COLO829 (cell line): ENCODE data around the gene FBN3.
"Not testable (repeated sequence)": the region's sequence is repeated elsewhere in the genome, so short reads cannot be mapped to it uniquely, and the experiment has no call there.

Experiments used
- DNase-seq: peaks from one replicate; pipeline ENCODE4 v3.0.0; 2012; ENCODE audit warnings: low spot score

The FBN3 gene

GRCh38 chr19:8056533-8056932 lies 92.9 kb downstream of the FBN3 start:
- DNase-seq, result no peak

- DNase-seq, result no peak
Measured at GRCh38 chr19:8054169-8054568, 95.2 kb downstream of the FBN3 start.

GRCh38 chr19:8052464-8052859 lies 96.9 kb downstream of the FBN3 start, which contains the start of gene CCL25:
TSS of gene CCL25 (plus strand) at chr19:8052760. CDS start at chr19:8053050, 290 bp downstream.
- DNase-seq, result no peak

DNA sequence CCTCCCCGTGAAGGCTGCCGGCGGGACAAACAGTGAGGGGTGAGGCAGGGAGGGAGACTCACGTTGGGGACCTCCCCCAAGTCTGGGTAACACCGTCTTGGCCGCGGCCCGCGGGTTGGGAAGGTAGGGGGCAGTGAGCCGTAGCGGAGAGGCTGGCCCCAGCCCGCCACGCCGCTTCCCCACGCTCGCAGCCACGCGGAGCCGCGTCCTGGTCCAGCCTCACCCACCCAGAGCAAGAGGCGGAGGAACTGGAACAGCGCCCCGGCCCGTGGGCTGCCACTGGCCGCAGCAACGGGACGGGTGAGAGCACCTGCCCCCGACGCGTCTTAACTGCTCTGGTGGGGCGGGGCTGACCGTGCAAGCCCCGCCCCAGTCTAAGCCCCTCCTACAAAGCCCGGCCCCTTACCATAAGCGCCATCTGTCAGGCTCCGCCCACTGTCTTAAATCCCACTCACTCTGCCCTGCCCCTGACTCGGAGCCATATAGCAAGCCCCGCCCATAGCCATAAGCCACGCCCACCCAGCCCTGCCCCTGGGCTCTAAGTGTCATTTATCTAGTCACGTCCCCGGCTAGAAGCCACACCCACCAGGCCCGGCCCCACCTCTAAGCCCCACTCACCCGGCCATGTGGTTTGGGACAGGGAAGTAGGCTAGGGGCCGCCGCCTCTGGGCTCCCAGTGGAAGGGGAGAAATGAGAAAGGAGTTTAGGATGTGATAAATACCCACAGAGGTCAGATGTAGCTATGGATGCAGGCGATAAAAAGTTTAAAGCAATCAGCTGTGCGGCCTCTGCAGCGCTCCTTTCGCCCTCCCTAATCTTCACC lies 98.9 kb downstream of the FBN3 start:
- peak; percentile 95 for DNase-seq

DNA sequence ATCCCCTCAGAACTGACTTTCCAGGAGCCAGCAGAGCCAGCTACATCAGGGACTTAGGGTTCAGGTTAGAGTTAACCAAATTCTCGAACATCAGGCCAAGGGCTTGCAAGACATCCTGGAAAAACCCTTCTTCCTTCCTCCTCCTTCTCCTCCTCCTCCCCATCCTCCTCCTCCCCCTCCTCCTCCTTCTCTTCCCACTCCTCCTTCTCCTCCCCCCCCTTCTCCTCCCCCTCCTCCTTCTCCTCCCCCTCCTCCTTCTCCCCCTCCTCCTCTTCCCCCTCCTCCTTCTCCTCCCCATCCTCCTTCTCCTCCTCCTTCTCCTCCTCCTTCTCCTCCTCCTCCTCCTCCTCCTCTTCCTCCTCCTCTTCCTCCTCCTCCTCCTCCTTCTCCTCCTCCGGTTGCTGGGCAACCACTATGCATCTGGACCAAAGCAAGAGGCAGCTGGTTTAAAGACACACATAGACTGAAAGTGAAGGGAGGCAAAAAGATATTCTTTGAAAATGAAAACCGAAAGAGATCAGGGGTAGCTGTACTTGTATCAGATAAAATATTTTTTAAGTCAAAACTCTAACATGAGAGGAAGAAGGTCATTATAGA lies 102.7 kb downstream of the FBN3 start:
- DNase-seq, result no peak

DNA sequence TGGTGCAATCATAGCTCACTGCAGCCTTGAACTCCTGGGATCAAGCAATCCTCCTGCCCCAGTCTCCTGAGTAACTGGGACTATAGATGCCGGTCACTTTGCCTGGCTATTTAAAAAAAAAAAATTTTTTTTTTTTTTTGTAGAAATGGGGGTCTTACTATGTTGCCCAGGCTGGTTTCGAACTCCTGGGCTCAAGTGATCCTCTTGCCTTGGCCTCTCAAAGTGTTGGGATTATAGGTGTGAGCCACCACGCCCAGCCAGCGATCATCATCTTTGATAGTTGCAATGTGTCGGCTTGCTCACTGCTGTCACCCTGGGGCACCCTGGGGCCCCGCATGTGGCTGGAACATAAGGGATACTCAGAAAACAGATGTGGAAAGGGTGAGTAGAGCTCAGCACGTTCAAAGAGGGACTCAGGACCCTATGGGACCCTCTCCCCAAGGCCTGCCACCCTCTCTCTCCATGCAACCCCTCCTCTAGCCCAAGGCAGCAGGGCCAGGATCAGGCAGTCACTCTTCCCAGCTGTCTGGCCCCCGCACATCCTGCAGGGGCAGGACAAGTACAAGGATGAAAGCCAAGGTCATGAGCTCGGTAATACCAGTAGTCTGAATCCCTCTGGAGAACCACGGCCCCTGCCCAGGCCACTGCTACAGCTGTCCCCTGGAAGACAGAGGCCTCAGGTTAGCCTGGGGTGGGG lies 103.4 kb downstream of the FBN3 start:
- no peak for DNase-seq

DNA sequence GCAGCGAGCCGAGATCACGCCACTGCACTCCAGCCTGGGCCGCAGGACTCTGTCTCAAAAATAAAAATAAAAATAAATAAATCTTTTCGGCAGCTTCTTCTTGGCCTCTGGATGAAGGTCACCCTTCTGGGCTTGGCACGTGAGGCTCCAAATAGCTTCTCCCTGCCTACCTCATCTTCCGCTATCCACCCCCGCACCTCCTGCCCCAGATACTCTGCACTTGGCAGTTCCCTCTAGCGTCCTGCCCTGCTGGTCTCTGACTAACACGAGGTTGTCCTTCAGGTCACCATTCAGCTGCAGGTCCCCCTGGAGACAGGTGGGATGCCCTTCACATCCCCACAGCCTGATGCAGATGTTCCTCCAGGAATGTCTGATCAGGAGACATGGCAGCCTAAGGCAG lies 105.4 kb downstream of the FBN3 start:
- DNase-seq, result no peak

- no peak for DNase-seq
Measured at GRCh38 chr19:8042900-8043299, 106.5 kb downstream of the FBN3 start.

- no peak for DNase-seq
Measured at GRCh38 chr19:8041531-8041931, 107.9 kb downstream of the FBN3 start.

DNA sequence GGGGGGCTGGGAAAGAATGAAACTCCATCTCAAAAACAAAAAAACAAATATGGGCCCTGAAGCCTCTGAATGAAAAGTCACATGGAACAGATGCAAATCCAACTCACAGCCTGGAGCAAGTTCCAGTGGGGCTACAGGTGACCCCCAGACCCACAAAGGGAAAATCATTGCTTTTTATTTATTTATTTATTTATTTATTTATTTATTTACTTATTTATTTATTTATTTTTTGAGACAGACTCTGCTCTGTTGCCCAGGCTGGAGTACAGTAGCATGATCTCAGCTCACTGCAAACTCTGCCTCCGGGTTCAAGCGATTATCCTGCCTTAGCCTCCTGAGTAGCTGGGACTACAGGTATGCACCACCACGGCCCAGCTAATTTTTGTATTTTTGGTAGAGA lies 110.2 kb downstream of the FBN3 start:
- DNase-seq, result no peak

DNA sequence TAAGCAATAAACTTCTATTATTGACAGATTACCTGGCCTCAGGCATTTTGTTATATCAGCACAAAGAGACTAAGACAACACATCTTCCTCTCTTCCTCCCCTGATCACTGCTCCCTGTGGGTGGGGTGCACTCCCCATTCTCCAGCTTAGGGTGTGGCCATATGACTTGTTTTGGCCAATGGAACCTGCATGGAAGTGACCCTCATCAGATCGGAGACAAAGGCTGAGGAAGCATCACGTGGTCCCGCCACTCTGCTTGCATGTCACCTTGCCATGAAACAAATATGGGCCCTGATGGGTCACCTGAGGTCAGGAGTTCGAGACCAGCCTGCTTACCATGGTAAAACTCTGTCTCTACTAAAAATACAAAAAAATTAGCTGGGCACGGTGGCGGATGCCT lies 110.6 kb downstream of the FBN3 start:
- DNase-seq, result no peak

DNA sequence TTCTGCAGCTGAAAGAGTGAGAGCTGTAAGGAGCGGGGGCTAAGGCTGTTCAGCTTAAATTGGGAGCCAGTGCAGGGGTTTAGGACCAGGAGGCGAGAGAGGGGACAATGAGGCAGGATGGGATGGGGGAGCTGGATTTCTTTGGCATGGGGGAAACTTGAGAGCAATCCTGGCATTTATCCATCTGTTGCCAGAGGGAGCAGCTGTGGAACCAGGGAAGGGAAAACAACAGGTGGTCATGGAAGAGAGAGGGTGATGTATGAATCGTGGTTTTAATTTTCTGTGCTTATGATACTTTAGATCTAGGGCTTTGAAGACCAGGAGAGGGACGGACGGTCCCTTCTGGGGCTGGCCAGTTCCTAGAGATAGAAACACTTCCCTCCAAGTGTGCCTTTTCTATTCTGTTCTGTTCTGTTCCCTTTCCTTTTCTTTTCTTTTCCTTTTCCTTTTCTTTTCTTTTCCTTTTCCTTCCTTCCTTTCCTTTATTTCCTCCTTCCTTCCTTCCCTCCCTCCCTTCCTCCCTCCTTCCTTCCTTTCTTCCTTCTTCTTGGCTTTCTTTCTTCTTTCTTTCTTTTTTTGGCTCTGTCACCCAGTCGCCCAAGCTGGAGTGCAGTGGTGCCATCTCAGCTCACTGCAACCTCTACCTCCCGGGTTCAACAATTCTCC lies 112.8 kb downstream of the FBN3 start:
- no peak for DNase-seq

DNA sequence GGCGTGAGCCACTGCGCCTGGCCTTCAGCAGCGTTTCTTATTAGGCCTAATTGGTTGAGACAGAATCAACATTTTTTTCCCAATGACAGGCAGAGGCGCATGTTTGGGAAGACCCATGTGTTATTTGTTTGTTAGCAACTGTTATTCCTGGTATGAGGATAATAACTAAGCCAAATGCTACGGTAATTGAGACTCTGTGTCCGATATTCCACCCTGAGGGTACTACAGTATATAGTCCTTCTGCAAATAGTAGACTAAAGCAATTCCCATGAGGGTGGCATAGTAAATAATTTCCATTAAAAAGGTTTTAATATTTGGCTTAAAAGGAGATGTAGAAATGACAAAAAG lies 115.2 kb downstream of the FBN3 start:
- no peak for DNase-seq

DNA sequence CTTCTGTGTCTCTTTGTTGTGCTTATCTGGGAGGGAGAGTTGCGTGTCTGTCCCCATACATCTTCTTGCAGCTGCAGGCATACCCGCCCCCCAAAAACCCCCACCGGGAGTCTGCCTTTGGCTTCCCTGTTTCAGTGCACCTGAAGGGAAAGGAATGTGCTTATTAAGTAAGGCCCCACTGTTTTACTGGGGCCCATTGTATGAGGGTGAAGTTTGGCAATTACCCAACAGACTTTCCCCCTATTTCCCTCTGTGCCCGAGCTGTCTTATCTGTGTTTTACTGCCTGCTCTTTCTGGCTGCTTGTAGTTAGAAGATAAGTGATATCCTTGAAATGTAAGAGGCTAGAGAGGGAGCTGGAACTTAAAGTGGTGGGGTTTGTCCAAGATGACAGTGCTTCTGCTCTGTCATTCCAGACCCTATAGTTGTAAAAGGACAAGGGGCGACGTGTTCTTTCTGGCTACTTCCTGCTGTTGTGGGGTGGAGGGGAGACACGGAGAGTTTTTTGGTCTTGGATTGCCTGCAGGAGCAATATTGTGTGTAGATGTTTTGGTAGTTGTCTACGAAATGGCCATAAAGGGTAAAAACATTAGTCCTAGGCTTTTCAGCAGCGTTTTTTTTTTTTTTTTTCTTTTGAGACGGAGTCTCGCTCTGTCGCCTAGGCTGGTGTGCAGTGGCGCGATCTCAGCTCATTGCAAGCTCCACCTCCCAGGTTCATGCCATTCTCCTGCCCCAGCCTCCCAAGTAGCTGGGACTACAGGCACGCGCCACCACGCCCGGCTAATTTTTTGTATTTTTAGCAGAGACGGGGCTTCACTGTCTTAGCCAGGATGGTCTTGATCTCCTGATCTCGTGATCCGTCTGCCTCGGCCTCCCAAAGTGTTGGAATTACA lies 115.9 kb downstream of the FBN3 start:
- not testable (repeated sequence) for DNase-seq

DNA sequence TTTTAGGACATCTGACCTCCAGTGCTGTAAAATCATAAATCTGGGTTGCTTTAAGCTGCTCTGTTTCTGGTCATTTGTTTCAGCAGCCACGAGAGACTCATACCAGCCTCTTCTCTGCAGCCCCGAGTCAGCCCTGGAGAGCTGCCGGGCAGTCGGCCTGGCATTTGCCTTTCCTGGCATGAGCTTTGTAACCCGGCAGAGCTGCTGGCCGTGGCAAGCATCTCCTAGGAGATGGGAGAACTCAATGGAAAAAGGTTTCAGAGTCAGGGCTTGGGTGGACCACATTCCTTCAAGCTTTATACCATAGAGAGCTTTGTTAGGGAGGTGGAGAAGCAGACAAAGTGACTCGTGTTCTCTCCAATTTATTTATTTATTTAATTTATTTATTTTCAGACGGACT lies 118.4 kb downstream of the FBN3 start:
- peak; percentile 52 for DNase-seq

DNA sequence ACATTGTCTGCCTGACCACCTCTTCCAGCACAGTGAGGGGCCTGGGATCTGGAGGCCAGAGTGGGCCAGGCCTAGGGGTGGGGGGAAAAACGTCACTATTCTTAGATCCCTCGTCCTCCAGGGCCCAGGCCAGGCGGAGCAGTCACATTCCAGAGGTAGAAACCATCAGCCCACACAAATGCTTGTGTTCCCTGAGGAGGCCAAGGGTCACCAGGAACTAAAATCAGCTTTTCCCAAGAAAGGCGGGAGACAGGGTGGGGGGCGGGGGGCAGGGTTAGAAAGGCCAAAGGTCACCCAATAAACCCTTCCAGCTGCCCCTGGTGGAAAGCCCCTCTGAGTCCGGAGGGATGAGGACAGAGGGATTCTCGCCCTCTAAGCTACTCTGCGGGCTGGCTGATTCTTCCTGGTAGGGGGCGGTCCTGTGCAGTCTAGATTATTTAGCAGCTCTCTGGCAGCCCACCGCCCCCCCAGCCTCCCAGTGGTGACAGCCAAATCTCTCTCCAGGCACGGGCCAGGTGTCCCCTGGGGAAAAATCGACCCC lies 120.4 kb downstream of the FBN3 start:
- DNase-seq, result no peak

DNA sequence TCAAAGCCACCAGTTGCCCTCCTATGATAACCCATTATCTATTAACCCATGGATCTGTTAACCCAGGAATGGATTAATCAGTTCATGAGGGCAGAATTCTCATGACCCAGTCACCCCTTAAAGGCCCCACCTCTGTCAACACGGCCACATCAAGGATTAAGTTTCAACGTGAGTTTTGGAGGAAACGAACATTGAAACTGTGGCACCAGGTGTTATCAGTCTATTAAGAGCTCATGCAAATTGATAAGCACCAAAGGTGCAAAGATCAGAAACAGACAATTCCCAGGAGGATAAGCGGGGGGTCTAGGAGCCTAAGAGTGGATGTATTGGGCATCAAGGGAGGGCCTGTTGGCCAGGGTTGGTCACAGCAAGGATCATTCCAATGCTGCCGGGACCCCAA lies 124.1 kb downstream of the FBN3 start:
- no peak for DNase-seq

- not testable (repeated sequence) for DNase-seq
Measured at GRCh38 chr19:8024256-8024655, 125.1 kb downstream of the FBN3 start.

GRCh38 chr19:8023371-8023770 lies 126.0 kb downstream of the FBN3 start:
- DNase-seq, result no peak

DNA sequence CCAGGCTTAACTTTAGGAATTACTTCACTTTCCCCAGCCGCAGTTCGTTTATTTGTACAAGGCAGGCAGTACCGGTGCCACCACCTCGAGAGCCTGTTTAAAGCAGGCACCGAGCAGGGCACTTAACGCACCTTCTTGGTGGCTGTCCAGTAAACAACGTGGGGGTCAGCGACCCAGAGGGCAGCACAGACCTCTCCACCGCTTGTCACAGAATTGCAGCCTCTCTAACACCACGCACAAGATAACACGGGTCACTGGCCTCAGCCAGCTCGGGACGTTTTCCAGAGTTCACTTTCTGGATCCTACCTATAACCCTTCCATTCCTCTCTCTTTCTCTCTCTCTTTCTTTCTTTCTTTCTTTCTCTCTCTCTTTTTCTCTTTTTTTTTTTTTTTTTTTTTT lies 127.1 kb downstream of the FBN3 start:
- DNase-seq, result no peak

- no peak for DNase-seq
Measured at GRCh38 chr19:8021374-8021773, 128.0 kb downstream of the FBN3 start.
